ENCODE results near the gene NPC2.

The NPC2 gene

GRCh38 chr14:74501691-74502090 is 8.6 kb upstream of the NPC2 start:
- no peak for DNase-seq

DNA sequence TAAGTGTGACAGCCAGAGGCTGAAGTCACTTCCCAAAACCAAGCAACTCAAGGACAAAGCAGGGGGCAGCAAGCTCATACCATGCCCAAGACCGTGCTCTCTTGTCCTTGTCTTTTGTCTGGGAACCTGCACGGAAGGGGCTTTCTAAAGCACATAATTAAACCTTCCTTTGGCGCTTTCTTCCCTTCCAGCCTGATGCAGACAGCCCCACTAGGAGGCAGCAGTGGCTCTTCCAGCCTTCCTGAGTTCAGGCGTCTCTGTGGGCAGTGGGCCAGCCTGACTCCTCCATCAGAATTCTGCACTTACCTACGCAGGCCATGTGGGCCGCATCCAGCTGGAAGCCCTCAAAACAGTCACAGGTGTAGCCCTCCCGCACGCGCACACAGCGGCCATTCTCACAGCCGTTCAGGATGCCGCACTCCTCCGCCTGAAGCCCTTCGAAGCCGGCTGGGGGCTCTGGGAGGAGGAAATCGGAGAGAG is 8.1 kb upstream of the NPC2 start:
- DNase-seq = no peak

DNA sequence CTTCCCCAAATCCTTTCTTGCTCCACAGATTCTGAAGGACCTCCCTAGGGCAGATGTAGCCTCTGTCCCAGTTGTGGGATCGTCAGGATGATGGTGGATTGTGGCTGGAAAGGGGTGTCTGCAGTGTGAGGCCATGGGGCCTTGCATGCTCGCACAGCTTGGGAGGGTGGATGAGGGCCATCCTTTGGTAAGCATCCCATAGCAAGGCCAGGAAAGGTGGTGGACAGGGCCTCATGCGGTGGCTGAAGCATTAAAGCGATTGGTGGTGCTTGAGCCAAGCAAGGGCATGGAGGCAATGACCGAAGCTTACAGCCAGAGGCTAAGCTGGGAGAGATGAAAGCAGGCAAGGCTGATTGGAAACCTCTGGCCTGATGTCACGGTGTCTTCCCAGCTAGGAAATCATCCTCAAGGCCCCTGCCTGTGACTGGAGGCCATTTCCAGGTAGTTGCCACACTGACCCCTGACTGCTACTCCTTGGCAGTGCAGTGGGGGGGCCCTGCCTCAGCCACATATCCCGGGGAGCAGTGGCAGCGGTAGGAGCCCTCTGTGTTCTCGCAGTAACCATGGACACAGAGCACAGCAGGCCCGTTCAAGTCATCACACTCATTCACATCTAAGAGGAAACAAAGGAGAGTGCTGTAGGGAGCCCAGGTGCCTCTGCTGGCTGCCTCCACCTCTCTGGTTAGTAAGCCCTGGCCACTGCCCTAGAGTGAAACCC is 7.5 kb upstream of the NPC2 start:
- no peak for DNase-seq

- DNase-seq = no peak
Observed at GRCh38 chr14:74495356-74495755, 2.3 kb upstream of the NPC2 start.

DNA sequence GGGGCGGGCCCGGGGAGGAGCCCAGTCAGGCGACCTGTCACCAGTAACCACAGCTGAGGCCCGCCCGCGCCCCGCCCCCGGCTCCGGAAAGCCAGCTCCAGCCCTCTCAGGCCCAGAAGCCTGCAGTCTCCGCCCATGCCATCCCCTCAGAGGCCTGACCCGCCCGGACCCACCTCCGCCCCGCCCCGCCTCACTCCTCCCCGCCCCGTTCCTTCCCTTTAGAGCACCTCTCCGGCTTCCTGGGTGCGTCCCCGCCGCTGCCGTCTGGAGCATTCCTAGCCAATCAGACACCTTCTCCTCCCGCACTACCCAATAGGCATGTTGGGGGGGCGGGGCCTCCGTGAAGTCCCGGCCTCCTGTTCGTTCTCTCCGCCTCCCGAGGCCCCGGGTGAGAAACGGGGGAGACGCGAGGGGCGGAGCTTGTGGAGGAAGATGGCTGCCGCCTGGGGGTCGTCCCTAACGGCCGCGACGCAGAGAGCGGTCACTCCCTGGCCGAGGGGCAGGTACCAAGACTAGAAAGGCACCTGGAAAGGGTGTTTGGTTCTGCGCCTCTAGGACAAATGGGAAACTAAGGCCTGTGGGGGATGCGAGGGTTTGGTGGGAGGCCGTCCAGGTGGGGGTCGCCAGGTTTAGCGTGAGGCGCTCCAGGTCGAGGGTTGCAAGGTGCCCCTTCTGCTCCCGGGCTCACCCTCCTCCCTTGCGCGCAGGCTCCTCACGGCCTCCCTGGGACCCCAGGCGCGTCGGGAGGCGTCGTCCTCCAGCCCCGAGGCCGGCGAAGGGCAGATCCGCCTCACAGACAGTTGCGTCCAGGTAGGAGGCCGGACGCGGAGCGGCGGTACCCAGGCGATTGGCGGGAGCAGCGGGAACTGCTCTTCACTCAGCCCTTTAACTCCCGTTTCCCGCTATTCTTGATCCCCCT is 497 bp upstream of the NPC2 start, which contains the start of gene ISCA2:
Gene ISCA2 (plus strand): TSS at position 423 of the 919 bp plus-strand sequence. CDS start 10 bp downstream, at position 433.
- peak; percentile 95 for DNase-seq

DNA sequence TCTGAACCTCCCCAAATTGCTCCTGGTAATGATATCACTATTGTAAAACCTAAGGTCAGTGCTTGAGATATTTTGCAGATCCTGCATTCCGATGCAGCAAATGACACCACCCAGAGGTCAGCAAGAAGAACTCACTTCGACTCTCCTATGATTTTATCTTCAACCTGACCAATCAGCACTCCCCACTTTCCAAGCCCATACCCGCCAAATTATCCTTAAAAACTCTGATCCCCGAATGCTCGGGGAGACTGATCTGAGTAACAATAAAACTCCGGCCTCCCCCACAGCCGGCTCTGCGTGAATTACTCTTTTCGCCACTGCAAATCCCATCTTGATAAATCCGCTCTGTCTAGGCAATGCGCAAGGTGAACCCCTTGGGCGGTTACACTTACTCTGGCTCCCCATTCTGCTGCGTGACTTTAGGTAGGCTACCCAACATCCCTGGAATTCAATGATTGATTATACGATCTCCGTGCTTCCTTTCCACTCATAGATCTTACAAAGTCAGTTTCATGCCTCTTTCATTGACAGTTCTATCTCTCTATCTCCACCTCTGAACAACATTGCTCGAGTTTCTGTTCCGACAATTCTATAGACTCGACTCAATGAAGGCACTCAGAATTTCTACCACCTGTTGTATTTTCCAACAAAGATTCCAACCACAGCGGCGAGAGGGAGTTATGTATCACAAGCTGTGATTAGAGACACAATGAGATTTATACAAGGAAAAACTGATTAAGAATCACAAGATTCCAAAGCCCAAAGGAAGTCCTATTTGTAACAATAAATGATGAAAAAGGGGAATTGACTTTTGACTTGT is 939 bp downstream of the NPC2 start:
- DNase-seq = no peak

- DNase-seq = no peak
Observed at GRCh38 chr14:74490486-74490885, 2.6 kb downstream of the NPC2 start.

- no peak for DNase-seq
Observed at GRCh38 chr14:74488786-74489397, 4.2 kb downstream of the NPC2 start.

GRCh38 chr14:74486164-74486563 is 6.9 kb downstream of the NPC2 start:
- no peak for DNase-seq

GRCh38 chr14:74483321-74483720 is 9.8 kb downstream of the NPC2 start:
- no peak for DNase-seq

GRCh38 chr14:74482571-74482970 is 10.5 kb downstream of the NPC2 start:
- no peak for DNase-seq

- DNase-seq = no peak
Observed at GRCh38 chr14:74480046-74480445, 13.1 kb downstream of the NPC2 start.

DNA sequence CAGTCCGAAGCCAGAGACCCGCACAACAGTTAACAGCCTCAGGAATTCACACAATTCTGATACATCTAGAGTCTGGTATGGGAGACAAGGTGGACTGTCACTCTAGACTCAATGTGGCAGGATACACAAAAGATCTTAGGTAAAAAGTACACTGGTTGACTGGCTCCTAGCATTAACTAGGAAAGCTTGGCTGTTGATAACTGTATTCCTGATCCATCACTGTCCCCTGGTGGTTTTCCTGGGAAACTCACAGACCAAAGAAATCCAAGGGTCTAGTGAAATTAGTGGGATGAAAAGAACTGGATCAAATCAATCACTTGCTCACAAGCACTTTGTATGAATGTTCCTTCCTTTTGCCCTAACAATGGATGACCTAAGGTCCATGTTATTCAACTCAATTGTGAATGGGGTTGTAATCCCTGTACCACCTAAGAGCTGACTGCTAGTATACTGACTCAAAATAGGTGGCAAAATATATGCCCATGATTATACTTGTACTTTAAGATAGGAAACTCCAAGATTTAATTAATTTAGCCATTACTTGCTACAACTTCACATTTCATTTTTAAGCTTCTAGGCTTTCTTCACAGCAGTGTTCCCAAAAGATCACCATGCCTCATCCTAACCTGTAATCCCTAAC is 14.0 kb downstream of the NPC2 start:
- no peak for DNase-seq

GRCh38 chr14:74476607-74477006 is 16.5 kb downstream of the NPC2 start:
- no peak for DNase-seq

DNA sequence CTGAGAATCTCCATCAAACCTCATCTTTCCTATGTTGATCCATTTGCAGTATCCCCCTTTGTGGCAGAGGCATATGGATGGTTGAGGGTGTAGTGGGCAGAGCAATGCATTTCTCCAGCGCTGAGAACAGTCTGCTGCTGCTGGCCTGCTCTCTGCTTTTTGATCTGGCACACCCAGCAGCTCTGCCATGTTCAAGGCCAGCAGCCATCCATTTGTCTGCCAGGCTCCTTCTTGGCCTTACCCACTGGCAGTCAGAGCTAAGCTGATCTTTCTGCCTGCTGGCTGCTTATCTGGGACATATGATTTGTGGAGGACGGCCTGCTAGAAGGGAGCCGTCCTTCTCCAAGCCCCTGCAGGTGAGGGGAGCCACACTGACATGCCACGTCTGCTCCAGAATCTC is 17.0 kb downstream of the NPC2 start:
- no peak for DNase-seq

GRCh38 chr14:74475678-74476077 is 17.4 kb downstream of the NPC2 start:
- DNase-seq = no peak

- DNase-seq = no peak
Observed at GRCh38 chr14:74474376-74474775, 18.7 kb downstream of the NPC2 start.

GRCh38 chr14:74472601-74473000 is 20.5 kb downstream of the NPC2 start:
- no peak for DNase-seq

- DNase-seq = no peak
Observed at GRCh38 chr14:74469548-74470518, 23.3 kb downstream of the NPC2 start.

GRCh38 chr14:74468513-74468912 is 24.6 kb downstream of the NPC2 start:
- no peak for DNase-seq

GRCh38 chr14:74465335-74465734 is 27.8 kb downstream of the NPC2 start:
- no peak for DNase-seq

Measured in NCI-H2081 treated with DMSO at 0.1 percent for 48 hours (cell line).